HG02973 (cell line): Measurements from ENCODE around the gene TPPP3.
"Not testable (repeated sequence)": the region's sequence is repeated elsewhere in the genome, so short reads cannot be mapped to it uniquely, and the experiment has no call there.

Experiments used
- ATAC-seq: cut with Tn5 transposase; IDR thresholded peaks from one replicate; pipeline ENCODE4 v1.9.1; 2021; ENCODE audit warnings: moderate library complexity; ENCODE audit not compliant: unreplicated experiment

Gene TPPP3

GRCh38 chr16:67391424-67392300 lies 1.6 kb downstream of the TPPP3 start:
- ATAC-seq: no peak

GRCh38 chr16:67390816-67391423 lies 2.4 kb downstream of the TPPP3 start:
- no peak for ATAC-seq

DNA sequence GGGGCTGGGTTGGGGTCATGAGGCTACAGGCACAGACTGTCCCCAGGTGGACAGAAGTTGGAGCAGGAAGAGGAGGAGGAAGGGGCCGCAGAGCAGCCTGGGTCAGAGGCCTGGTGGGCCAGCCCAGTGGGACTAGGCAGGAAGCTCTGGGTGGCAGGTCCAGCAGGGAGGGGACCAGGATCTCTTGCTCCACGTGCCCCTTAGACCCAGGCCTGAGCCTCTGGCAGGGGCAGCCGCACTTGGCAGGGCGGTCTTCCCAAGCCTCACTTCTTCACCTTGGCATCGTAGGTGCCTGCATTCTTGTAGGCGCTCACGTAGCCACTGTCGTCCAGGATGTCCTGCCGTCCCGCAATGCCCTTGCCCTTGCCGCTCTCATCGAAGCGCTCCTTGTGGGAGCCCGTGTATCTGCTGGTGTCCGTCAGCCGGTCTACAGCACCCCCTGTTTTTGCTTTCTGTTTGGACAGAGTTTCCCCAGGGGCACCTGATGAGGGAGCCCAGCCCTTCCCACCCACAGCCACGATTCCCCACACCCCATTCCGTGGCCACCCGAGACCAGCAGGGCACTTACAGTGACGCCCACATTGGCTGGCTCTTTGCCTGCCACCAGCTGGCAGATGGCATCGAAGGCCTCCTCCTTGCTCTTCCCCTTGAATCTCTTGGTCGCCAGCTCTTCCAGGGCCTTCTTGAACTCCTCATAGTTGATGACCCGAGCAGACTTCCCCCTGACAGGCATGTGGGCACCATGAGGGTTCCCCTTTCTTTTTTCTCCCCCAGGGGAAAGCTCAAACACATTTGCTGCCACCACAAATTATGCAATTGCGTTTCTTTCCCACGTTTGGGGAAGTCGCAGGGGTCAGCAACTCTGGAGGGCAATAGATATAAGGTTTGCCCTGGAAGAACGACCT lies 3.1 kb downstream of the TPPP3 start:
- no peak for ATAC-seq

- no peak for ATAC-seq
Measured at GRCh38 chr16:67388591-67388990, 4.7 kb downstream of the TPPP3 start.

DNA sequence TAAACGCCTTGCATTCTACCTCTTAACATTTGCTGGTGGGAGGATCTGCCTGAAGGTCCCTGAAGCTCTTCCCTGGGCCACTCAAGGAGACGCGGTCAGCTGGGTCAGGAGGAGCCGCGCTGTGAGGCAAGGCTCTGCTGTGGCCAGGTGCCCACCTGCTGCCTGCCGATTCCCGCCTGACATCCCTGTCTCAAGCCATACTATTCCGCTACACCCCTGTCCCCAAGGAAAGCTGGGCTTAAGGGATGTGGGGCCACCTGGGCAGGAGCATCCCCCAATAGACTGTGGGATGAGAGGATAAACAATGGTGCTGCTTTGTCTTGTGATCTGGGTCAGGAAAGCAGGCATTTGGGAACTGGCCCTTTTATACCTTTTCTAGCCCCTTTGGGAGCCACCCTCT lies 5.1 kb downstream of the TPPP3 start:
- ATAC-seq: no peak

GRCh38 chr16:67387479-67388079 lies 5.7 kb downstream of the TPPP3 start:
- ATAC-seq: no peak

DNA sequence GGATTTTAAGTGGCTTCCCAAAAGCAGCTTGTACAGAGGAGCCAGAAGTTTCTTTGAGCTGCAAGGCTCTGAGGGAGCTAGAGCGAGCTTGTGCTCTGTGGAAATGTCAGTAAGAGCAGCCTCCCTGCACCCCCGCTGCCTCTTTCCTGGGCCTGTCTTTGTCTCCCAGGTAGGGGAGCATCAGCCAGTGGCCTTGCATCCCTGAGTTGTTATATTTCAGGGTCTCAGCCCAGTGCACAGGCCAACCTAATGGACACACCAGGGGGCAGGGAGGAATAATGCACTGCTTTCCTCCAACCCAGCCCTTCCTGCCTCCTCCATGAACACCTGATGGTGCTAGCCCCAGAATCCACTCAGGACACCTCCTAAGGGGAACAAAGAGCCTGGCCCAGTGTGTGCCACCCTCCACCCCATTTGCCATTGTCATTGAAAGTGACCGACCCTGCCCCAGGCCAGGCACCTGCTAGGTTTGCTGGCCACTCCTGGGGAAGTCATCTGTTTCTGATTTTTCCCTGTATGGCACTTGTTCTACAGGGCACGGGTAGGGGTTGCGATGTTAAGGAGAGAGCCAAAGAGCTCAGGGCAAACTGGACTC lies 6.3 kb downstream of the TPPP3 start:
- no peak for ATAC-seq

GRCh38 chr16:67384778-67385510 lies 8.4 kb downstream of the TPPP3 start:
- ATAC-seq: no peak

DNA sequence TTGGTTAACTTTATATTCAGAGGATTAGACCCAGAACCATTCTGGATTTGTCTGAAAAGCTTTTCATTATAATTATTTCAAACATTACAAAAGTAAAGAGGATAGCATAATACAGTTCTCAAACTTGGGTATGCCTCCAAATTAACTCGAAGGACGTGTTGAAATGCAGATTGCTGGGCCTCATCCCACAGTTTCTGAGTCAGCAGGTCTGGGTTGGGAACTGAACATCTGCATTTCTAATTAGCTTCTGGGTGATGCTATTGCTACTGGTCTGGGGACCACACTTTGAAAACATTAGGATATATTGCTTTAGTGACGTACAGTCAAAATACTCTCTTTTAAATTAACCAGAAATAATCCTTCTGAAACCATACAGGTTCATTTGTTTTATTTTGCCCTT lies 10.0 kb downstream of the TPPP3 start:
- ATAC-seq: no peak

- ATAC-seq: no peak
Measured at GRCh38 chr16:67378642-67379041, 14.7 kb downstream of the TPPP3 start.

DNA sequence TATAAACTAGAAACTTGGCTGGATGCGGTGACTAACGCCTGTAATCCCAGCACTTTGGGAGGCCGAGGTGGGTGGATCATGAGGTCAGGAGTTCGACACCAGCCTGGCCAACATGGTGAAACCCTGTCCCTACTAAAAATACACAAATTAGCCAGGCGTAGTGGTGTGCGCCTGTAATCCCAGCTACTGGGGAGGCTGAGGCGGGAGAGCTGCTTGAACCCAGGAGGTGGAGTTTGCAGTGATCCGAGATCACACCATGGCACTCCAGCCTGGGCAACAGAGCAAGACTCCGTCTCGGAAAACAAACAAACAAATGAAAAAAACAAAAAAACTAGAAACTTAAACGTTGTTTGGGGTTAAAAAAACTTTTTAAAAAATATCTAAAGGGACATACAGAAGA lies 17.3 kb downstream of the TPPP3 start:
- ATAC-seq: not testable (repeated sequence)

DNA sequence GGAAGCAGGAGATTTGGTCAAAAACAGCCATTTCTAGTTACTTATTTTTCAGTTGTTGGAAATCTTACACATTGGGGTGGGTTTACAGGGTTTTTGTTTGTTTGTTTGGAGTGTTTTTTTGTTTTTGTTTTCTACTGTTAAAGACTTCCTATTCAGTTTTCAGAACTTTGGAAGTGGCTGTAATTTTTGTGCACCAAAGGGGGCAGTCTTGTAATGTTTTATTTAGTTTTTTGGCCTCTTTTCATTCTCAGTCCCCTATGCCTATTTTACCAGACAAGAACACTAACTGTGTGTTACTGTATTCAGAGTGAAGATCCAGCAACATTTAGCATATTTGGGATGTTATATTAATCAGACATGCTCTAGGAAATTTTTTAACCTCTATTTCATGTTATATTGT lies 20.6 kb downstream of the TPPP3 start:
- no peak for ATAC-seq

- no peak for ATAC-seq
Measured at GRCh38 chr16:67370661-67371060, 22.6 kb downstream of the TPPP3 start.

GRCh38 chr16:67364600-67365235 lies 28.6 kb downstream of the TPPP3 start:
- ATAC-seq: no peak

GRCh38 chr16:67361038-67361437 lies 32.3 kb downstream of the TPPP3 start:
- ATAC-seq: no peak

- not testable (repeated sequence) for ATAC-seq
Measured at GRCh38 chr16:67359540-67360269, 33.6 kb downstream of the TPPP3 start.

- ATAC-seq: no peak
Measured at GRCh38 chr16:67357561-67357960, 35.7 kb downstream of the TPPP3 start.

DNA sequence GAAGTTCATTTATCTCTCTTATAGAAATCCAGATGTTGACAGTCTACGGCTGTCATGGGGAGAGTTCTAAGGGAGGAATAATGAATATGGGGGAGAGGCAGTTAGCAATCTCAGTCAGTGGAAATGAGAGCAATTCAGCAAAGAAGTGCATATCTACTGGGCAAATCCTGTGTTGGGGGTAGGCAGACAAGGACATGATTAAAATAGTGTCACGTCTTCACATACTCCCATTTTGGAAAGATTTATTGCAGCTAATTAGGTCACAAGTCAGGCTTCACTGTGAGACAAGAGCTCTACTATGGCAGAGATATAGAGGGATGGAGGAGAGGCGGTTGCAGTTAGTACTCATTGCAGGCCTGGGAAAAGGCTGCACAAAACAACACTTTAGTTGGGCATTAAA lies 36.9 kb downstream of the TPPP3 start:
- ATAC-seq: no peak

DNA sequence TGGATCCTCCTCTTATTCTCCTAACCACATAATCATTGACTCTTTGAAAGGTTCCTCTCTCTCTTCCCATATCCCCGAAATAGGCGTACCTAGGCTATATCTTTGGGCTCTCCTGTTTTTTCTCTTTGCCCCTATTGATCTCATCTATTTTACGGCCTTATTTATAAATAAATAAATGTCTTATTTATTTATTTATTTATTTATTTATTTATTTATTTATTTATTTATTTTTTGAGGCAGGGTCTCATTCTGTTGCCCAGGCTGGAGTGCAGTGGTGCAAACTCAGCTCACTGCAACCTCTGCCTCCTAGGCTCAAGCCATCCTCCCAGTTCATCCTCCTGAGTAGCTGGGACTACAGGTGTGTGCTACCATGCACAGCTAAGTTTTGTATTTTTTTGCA lies 40.8 kb downstream of the TPPP3 start:
- not testable (repeated sequence) for ATAC-seq
